Breast epithelium (tissue), 3 donors: Measurements from ENCODE around the gene CDC5L.

Experiments
- POLR2A ChIP-seq: fragments of 450-650 bp; IDR thresholded peaks from one replicate; pipeline ENCODE4 v1.6.1; 2016; ENCODE audit warnings: antibody characterized with exemption, mild to moderate bottlenecking, moderate library complexity
- TF ChIP-seq, protein P1 (sequence below), 3 donors: fragments of 450-650 bp; IDR thresholded peaks; one replicate each; pipeline ENCODE4 v1.5.1; 2016 to 2017; ENCODE audit warnings: antibody characterized with exemption in 3 of 3, mild to moderate bottlenecking in 3 of 3, moderate library complexity in 3 of 3

DNA sequence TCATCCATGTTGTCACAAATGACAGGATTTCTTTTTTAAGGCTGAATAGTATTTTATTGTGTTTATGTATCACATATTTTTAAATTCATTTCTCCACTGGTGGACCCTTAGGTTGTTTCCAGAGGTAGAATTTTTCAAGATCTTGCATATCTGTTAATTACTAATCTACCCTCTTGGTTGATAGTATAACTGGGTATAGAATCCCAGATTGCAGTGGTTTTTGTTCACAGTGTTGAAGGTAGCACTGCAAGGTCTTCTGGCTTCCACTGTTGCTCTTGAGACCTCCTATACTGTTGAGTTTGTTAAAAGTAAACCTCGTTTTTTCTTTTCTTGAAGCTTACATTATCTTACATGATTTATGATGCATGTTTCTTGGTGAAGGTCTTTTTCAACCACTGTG is 22.9 kb downstream of the CDC5L start:
- no peak for TF ChIP-seq POLR2A
- TF ChIP-seq, protein P1, sequence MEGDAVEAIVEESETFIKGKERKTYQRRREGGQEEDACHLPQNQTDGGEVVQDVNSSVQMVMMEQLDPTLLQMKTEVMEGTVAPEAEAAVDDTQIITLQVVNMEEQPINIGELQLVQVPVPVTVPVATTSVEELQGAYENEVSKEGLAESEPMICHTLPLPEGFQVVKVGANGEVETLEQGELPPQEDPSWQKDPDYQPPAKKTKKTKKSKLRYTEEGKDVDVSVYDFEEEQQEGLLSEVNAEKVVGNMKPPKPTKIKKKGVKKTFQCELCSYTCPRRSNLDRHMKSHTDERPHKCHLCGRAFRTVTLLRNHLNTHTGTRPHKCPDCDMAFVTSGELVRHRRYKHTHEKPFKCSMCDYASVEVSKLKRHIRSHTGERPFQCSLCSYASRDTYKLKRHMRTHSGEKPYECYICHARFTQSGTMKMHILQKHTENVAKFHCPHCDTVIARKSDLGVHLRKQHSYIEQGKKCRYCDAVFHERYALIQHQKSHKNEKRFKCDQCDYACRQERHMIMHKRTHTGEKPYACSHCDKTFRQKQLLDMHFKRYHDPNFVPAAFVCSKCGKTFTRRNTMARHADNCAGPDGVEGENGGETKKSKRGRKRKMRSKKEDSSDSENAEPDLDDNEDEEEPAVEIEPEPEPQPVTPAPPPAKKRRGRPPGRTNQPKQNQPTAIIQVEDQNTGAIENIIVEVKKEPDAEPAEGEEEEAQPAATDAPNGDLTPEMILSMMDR (IDR thresholded peaks at IDR 0.05) = no peak
